Measurements from ENCODE around the gene PTGDS.

Gene PTGDS

GRCh38 chr9:137011907-137012675 lies 34.8 kb downstream of the PTGDS start:
- no peak for FAIRE-seq

- no peak for FAIRE-seq
Observed at GRCh38 chr9:137012694-137013570, 35.6 kb downstream of the PTGDS start.

GRCh38 chr9:137013571-137013940 lies 36.3 kb downstream of the PTGDS start:
- no peak for FAIRE-seq

- no peak for FAIRE-seq
Observed at GRCh38 chr9:137014166-137014565, 36.9 kb downstream of the PTGDS start.

- no peak for FAIRE-seq
Observed at GRCh38 chr9:137014776-137015539, 37.7 kb downstream of the PTGDS start.

- FAIRE-seq, result no peak
Observed at GRCh38 chr9:137015540-137015930, 38.2 kb downstream of the PTGDS start.

GRCh38 chr9:137015976-137016375 lies 38.7 kb downstream of the PTGDS start:
- no peak for FAIRE-seq

GRCh38 chr9:137016436-137016835 lies 39.1 kb downstream of the PTGDS start:
- no peak for FAIRE-seq

- no peak for FAIRE-seq
Observed at GRCh38 chr9:137017071-137017470, 39.8 kb downstream of the PTGDS start.

GRCh38 chr9:137017791-137018497 lies 40.6 kb downstream of the PTGDS start:
- FAIRE-seq, result no peak

GRCh38 chr9:137018761-137019559 lies 41.7 kb downstream of the PTGDS start:
- no peak for FAIRE-seq

- no peak for FAIRE-seq
Observed at GRCh38 chr9:137019891-137020683, 42.8 kb downstream of the PTGDS start.

GRCh38 chr9:137020771-137021567 lies 43.7 kb downstream of the PTGDS start:
- FAIRE-seq, result no peak

- FAIRE-seq, result no peak
Observed at GRCh38 chr9:137021568-137021978, 44.3 kb downstream of the PTGDS start.

- peak; percentile 96 for FAIRE-seq
Observed at GRCh38 chr9:137021979-137022661, 44.8 kb downstream of the PTGDS start.

- no peak for FAIRE-seq
Observed at GRCh38 chr9:137022662-137023008, 45.3 kb downstream of the PTGDS start.

GRCh38 chr9:137023157-137023556 lies 45.9 kb downstream of the PTGDS start:
- no peak for FAIRE-seq

GRCh38 chr9:137023583-137023991 lies 46.3 kb downstream of the PTGDS start:
- no peak for FAIRE-seq

- FAIRE-seq, result no peak
Observed at GRCh38 chr9:137025517-137025966, 48.2 kb downstream of the PTGDS start.
